Tibial nerve (tissue), 4 donors: Measurements from ENCODE around the gene CMKLR1. TPM values are rescaled to one million over a fixed set of nuclear protein-coding genes. Genes with fewer than 3 reads are reported as not detected.
A peak's percentile ranks its signal among the peaks of the same experiment; 100 is the strongest.

Source experiments
- DNase-seq, 2 donors: peaks; one replicate each; pipeline ENCODE4 v3.0.0-alpha.2; 2019; ENCODE audit warnings: low spot score in 2 of 2
- H3K27ac ChIP-seq, 4 donors: fragments of 200-600 bp; sonication (generic) in 3 of 4; one replicate each; pipeline ENCODE4 v1.5.1; 2017 to 2019; ENCODE audit warnings: mild to moderate bottlenecking in 1 of 4
- H3K27me3 ChIP-seq, 2 donors: fragments of 200-600 bp; sonication (generic) in 1 of 2; one replicate each; pipeline versions ENCODE4 v1.5.1 to v1.6.0; 2017 to 2019
- H3K36me3 ChIP-seq, 3 donors: fragments of 200-600 bp; sonication (generic); one replicate each; pipeline ENCODE4 v1.5.1; 2018 to 2019
- H3K4me1 ChIP-seq, 4 donors: fragments of 200-600 bp; sonication (generic) in 3 of 4; one replicate each; pipeline ENCODE4 v1.5.1; 2017 to 2019
- H3K4me3 ChIP-seq, 4 donors: fragments of 200-600 bp; sonication (generic) in 3 of 4; one replicate each; pipeline ENCODE4 v1.5.1; 2017 to 2019; ENCODE audit warnings: mild to moderate bottlenecking in 1 of 4, moderate library complexity in 1 of 4
- H3K9me3 ChIP-seq, 4 donors: fragments of 200-600 bp; sonication (generic) in 3 of 4; one replicate each; pipeline ENCODE4 v1.5.1; 2017 to 2019
- CTCF ChIP-seq, 5 experiments: fragments of 200-600 bp in 3 of 5; fragments of 450-650 bp in 2 of 5; sonication (generic) in 3 of 5; IDR thresholded peaks; one replicate each; pipeline ENCODE4 v1.5.1; 2016 to 2019; ENCODE audit warnings: antibody characterized with exemption in 5 of 5, mild to moderate bottlenecking in 3 of 5, moderate library complexity in 2 of 5
- EP300 ChIP-seq, 2 donors: sonication (generic); formaldehyde crosslinking; IDR thresholded peaks; one replicate each; pipeline ENCODE4 v1.6.1; 2017; ENCODE audit warnings: antibody characterized with exemption in 2 of 2, mild to moderate bottlenecking in 1 of 2
- POLR2A ChIP-seq, 2 donors: fragments of 450-650 bp; IDR thresholded peaks; one replicate each; pipeline ENCODE4 v1.6.1; 2017; ENCODE audit warnings: antibody characterized with exemption in 2 of 2, mild to moderate bottlenecking in 2 of 2, moderate library complexity in 2 of 2
- WGBS, 2 donors: methylation state at CpG; one replicate each; pipeline ENCODE4 v1.1.5; 2018; 5-methylcytosine and 5-hydroxymethylcytosine counted together
- total RNA-seq, 4 donors: library from RNA; depleted of rRNA; stranded (reverse); fragments of >200 nt; gene quantifications; one replicate each; pipeline ENCODE4 v1.1.0, GENCODE V29; 2016

CMKLR1 gene
- total RNA-seq, 4 donors from 2014 or later = 7.1 to 23.2 (median 18.8) TPM

DNA sequence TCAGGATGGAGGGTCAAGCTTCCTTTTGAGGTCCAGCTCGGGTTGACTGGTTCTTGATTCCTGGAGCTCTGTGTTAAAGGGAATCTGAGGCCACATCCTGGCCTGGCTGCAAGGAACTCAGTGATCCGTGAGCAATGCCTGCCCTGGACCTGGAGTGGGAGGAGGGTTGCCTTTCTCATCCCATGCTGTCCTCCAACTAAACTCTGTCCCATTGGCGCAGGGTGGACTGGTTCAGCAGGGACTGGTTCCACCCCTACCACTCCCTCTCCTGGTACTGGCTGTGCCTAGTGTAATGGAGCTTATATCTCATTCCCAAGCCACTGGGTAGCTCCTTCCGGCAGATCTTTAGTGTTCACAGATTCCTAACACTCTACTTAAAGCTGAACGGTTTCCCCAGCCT lies 3.9 kb upstream of the CMKLR1 start:
- no peak for TF ChIP-seq EP300 (IDR thresholded peaks at IDR 0.05)
- H3K27me3 ChIP-seq = no peaks in the 10 kb centered on the region
- H3K4me1 ChIP-seq = peaks cover 0 to 34% (median 7%) of the 10 kb centered on the region in 4 donors
- no peak overlapping the region for H3K27ac ChIP-seq
- 49 to 55% methylated on average over 5 of the region's 5 CpGs for WGBS, 2 donors
- no peak for DNase-seq
- H3K9me3 ChIP-seq = no peaks in the 10 kb centered on the region
- H3K4me3 ChIP-seq = no peak overlapping the region
- H3K36me3 ChIP-seq = no peaks in the 10 kb centered on the region

DNA sequence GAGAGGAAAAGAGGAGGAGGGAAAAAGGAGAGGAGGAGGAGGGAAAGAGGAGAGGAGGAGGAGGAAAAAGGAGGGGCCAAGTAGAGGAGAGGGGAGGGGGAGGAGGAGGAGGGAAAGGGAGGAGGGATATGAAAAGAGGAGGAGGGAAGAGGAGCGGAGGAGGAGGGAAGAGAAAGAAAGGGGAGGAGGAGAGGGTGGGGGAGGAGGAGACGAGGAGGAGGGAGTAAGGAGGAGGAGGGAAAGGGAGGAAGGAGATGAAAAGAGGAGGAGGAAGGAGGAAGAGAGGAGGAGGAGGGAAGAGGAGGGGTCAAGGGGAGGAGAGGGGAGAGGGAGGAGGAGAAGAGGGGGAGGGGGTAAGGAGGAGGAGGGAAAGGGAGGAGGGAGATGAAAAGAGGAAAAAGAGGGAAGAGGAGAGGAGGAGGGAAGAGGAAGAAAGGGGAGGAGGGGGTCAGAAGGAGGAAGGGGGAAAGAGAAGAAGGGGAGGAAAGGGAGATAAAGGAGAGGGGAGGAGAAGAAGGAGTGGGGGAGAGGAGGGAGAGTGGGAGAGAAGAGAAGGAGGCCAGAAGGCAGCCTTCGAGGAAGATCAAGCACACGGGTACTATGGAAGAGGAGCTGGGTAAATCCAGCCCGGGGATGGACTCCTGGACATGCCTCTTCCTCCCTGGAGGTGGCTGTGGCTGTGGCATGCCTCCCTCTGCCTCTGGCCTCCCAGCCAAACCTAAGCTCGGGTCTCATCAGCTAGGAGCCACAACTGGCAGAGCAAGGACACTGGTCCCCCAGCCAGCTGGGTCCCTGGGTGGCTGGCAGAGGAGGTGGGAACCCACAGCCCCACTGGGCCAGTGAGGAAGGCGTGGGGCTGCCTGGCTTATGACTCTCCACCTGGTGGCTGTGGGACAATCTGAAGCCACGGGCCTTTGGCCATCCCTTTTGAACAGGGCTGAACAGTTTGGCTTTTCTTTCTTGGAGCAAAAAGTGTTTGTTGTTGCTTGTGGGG lies 3.0 kb upstream of the CMKLR1 start:
- H3K4me3 ChIP-seq = no peak overlapping the region
- WGBS, 2 donors = 77 to 84% methylated on average over 8 of the region's 8 CpGs
- no peaks in the 10 kb centered on the region for H3K36me3 ChIP-seq
- H3K27ac ChIP-seq = peak overlapping the region in 2 of 4 donors; percentile 55 to 63
- TF ChIP-seq CTCF (IDR thresholded peaks at IDR 0.05) (no peak), POLR2A (IDR thresholded peaks at IDR 0.05) (no peak), EP300 (IDR thresholded peaks at IDR 0.05) (no peak)
- no peaks in the 10 kb centered on the region for H3K9me3 ChIP-seq
- no peaks in the 10 kb centered on the region for H3K27me3 ChIP-seq
- DNase-seq = no peak
- H3K4me1 ChIP-seq = peaks cover 0 to 36% (median 7%) of the 10 kb centered on the region in 4 donors

DNA sequence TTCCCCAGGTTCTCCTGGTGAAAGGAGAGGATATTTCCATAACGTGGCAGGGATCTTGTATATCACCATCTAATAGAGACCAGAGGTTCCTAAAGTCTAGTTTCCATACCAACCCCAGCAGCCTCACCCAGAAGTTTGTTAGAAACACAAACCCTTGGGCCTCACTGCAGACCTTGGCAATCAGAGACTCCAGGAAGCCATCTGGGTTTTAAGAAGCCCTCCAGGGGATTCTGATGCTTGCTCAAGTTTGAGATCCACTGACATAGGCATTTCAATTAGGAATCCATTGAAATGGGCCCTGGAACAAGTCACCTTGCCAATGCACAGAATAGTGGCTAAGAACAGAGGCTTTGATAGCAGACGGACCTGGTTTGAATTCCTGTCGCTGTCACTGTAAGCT lies 2.2 kb upstream of the CMKLR1 start:
- 60 to 67% methylated on average over 3 of the region's 3 CpGs for WGBS, 2 donors
- H3K27ac ChIP-seq = no peak overlapping the region
- DNase-seq = no peak
- TF ChIP-seq EP300 (IDR thresholded peaks at IDR 0.05) = no peak
- no peak for TF ChIP-seq CTCF (IDR thresholded peaks at IDR 0.05)
- TF ChIP-seq POLR2A (IDR thresholded peaks at IDR 0.05) = no peak
- no peak overlapping the region for H3K4me3 ChIP-seq
- peaks cover 0 to 36% (median 7%) of the 10 kb centered on the region in 4 donors for H3K4me1 ChIP-seq
- H3K27me3 ChIP-seq = no peaks in the 10 kb centered on the region
- H3K9me3 ChIP-seq = no peaks in the 10 kb centered on the region
- H3K36me3 ChIP-seq = no peaks in the 10 kb centered on the region

DNA sequence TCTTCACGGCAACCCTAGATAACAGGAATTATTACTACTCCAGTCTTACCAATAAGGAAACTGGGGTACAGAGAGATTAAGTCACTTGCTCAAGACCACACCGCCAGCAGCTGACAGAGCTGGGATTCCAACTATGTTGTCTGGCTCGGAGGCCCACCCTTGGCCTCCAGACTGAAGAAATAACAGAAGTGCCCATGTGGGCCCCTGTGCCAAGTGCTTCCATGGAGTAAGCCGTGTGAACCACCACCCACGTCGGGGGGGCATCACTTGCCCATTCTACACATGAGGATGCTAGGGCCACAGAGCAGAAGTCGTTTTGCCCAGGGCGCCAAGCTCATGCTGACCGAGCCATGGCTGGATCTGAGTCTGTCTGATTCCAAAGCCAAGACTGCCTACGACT lies 926 bp upstream of the CMKLR1 start:
- 41 to 45% methylated on average over 10 of the region's 10 CpGs for WGBS, 2 donors
- Histone ChIP-seq H3K27ac (peak overlapping the region in 2 of 4 donors; percentile 64 to 66), H3K4me1 (peaks cover 0 to 40% (median 7%) of the 10 kb centered on the region in 4 donors), H3K9me3 (no peaks in the 10 kb centered on the region), H3K27me3 (no peaks in the 10 kb centered on the region), H3K36me3 (no peaks in the 10 kb centered on the region), H3K4me3 (no peak overlapping the region)
- no peak for DNase-seq
- no peak for TF ChIP-seq EP300 (IDR thresholded peaks at IDR 0.05)
- no peak for TF ChIP-seq CTCF (IDR thresholded peaks at IDR 0.05)
- TF ChIP-seq POLR2A (IDR thresholded peaks at IDR 0.05) = no peak

DNA sequence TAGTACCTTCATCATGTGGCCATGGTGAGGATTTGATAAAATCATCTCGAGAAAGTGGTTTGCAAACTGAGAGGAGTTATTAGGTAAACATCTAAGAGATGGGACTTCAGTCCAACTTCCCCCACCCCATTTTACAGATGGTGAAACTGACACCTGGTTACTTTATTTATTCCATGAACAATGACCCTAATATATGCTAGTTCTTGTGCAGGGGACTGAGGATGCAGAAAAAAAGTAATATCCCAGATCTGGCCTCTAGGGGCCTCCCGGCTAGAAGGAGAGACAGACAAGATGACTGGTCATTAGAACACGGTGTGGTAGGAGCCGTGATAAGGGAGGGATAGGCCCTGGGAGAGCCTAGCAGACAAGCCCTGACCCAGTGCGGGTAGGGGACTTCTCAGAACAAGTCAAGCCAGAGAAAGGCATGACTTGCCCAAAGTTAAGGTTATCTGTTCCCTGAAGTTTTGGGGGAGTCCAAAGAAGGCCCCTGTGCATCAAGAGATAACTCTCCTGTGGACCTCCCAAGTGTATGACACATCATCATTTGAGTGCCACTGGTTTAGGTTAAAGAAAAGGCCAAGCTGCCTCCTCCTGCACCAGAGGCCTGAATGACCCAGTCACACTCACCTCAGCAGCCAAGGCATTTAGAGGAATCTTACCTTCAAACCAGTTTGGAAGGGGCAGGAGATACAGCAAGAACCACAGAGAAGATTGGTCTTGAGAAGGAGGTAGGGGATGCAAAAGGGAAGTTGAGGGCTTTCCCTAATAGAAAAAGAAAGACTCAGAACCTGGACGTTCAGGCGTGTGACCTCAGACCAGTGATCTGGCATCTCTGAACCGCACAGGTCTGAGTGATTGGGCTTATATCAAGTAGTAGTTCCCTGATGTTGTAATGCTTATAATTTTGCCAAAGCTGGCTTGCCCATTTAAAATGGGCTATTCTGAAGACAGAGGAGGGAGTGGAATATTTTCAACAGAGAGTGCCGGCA lies 1.6 kb downstream of the CMKLR1 start:
- peak in 1 of 2 donors; percentile 26 for DNase-seq
- 52 to 57% methylated on average over 9 of the region's 9 CpGs for WGBS, 2 donors
- TF ChIP-seq EP300 (IDR thresholded peaks at IDR 0.05) (no peak), POLR2A (IDR thresholded peaks at IDR 0.05) (no peak), CTCF (IDR thresholded peaks at IDR 0.05) (peak in 4 of 5 experiments; percentile 22 to 51 (median 46))
- Histone ChIP-seq H3K36me3 (no peaks in the 10 kb centered on the region), H3K9me3 (no peaks in the 10 kb centered on the region), H3K27ac (peak overlapping the region in 2 of 4 donors; percentile 46 to 64), H3K4me1 (peaks cover 0 to 44% (median 7%) of the 10 kb centered on the region in 4 donors), H3K4me3 (peak overlapping the region; percentile 1 to 48 (median 11)), H3K27me3 (no peaks in the 10 kb centered on the region)
